ENCODE results near the gene CACNB4.
"Not testable (repeated sequence)": the region's sequence is repeated elsewhere in the genome, so short reads cannot be mapped to it uniquely, and the experiment has no call there.

The CACNB4 gene

DNA sequence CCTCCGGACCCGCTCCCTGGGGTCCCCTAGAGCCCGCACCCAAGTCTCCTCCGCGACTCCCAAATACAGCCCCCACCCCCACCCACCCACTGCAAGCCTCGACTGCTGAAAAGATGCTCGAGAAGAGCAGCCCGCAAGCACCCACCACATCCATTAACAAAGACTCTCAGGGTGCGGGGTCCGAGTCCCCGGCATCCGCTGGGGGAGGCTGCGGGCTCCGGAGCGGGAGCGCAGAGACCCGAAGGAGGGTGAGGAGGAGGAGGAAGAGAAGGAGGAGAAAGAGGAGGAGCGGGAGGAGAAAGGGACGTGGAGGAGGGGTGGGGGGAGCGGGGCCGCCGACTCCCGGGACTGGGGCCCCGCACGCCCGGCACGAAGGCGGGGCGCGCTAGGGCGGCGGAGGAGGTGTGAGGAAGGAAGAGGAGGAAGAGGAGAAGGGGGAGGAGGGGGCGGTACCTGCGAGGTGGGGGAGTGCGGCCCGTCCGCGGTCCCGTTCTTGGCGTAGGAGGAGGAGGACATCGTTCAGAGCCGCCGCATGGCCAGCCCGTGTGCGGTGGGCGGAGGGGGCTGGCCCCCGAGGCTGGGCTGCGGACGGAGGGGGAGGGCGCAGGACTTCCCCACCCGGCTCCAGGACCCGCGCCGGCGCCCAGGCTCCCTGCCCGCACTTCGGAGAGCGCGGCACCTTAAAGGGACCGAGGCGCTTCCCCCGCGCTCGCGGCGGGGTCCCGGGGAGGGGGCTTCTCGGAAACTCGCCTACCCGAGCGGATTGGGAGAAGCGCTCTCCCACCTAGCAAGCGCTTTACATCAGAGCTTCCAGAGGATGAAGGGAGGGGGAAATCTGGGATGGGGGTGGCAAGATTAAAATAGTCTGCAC lies at the start of gene CACNB4:
Gene CACNB4 (minus strand): TSS at position 549 of the 871 bp plus-strand sequence.
- no peak for DNase-seq (ENCODE audit: low read depth in 2 of 2)

DNA sequence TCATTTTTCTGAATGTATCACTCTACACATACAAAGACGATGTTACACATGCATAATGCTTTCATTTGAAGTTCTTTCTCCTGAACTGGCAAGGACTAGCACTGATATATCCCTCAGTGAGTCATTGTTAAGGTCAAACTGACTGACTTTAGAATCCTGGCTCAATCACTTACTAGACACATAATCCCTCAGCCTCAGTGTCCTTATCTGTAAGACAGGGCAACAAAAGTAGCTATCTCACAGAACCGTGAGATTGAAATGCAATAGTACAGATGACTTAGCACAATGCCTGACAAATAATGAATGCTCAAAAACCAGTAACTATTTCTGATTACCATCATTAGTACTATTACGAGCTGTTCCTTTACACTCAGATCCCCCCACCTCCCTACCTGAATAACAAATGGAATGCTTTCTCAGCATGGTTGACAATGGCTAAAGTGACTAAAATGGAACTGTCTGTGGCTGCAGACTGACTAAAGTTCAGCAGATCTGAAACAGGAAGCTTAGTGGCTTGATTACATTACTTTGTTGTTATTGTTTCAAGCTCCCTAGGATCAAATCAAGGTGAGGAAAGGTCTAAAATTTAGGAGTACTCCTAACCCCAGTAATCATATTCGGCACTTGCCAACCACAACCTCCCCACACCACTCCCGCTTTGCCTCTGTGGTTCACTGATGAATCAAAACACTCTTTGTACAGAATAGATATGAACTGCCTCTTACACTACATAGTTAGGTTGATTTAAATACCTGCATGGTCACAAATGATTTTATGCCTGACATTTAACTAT lies 35.8 kb upstream of the CACNB4 start:
- no peak for DNase-seq (ENCODE audit: low read depth in 2 of 2)

DNA sequence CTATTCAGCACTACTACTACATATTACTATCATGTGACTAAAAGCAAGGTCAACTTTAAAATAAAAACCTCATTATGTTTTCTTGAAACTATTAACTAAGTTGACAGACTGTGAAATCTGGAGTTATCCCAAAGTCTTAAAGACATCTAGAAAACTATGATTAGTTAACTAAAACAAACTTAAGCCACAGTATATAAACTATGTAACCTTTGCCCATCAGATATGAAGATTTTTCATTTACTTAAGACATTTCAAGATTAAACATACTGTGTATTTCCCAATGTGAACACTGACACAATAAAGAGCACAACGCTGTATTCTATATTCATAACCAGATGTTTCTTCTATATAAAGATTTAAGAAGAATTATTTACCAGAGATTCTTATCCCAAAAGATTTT lies 33.5 kb upstream of the CACNB4 start:
- no peak for DNase-seq (ENCODE audit: low read depth in 2 of 2)

DNA sequence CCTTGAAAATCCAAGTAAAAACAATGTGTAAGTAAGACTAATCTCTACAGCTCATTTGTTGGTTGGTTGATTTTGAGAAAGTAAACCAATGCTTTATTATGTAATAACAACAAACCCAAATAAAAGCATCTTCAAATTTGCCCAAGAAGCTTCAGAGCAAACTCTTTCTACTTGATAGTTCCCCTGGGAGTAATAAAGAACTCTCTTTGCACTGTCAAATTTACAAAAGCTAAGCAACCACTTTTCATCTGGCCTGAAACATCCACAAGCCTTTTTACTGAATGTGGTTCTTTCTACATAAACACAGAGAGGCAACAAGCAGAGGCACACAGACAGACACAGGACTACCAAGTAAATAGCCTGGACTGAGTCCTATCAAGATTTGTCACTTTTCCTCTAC lies 28.8 kb upstream of the CACNB4 start:
- DNase-seq (ENCODE audit: low read depth in 2 of 2): no peak

DNA sequence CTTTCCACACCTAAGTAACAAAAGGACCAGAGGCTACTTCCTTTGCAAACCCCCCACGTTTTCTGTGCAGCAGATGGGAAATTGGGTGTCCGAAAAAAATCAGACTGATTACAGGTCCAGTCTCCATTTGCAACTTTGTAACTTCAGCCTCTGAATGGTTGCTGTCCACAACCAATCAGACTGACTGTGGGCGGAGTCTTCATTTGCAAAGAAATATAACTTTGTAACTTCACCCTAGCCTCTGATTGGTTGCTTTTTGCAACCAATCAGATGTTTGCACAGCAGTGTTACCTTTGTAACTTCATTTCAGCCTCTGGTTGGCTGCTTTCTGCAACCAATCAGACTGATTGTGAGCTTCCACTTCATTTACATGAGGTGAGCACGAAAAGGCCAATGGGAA lies 27.8 kb upstream of the CACNB4 start:
- no peak for DNase-seq (ENCODE audit: low read depth in 2 of 2)

DNA sequence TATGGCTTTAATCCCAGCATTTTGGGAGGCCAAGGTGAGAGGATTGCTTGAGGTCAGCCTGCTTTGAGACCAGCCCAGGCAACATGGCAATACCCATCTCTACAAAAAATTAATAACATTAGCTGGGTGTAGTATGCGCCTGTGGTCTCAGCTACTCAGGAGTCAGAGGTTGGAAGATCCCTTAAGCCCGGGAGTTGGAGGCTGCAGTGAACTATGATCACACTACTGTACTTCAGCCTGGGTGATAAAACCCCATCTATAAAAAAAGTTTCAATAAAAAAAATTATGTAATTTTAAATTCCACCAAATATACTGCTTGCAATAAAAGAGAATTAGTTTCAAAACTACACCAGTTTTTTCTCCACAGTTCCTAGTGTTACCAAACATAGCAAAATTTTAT lies 23.3 kb upstream of the CACNB4 start:
- no peak for DNase-seq (ENCODE audit: low read depth in 2 of 2)

DNA sequence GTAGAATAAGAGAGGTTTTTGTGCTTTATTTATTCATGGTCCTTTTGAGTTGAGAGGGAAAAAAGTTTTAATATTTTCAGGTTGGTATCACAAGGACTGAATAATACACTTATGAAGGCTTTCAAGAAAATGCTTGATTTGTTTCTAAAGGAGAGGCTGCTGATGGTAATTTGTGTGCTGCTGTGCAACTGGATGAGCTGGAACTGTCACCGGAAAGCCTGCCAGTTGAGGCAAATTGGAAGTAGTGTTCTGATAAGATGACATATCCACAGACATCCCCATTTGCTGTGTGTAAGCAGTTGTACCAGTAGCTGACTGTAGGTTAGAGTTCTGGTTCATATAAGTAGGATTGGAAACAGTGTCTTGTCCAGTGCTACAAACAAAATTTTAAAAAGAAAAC lies 21.6 kb upstream of the CACNB4 start:
- DNase-seq (ENCODE audit: low read depth in 2 of 2): no peak

DNA sequence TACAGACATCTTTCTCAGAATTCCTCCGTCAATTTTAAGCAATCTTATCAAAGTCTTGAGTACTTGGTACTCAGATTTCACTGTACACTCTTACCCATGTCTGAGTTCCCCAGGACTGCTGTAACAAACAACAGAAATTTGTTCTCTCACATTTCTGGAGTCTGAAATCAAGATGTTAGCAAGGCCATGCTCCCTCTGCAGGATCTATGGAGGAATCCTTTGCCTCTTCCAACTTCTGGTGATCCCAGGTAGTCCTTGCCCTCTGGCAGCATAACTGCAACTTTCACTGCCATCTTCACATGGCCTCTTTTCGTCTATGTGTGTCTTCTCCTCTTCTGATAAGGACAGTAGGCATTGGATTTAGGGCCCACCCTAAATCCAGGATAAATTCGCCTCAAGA lies 17.1 kb upstream of the CACNB4 start:
- DNase-seq (ENCODE audit: low read depth in 2 of 2): no peak

DNA sequence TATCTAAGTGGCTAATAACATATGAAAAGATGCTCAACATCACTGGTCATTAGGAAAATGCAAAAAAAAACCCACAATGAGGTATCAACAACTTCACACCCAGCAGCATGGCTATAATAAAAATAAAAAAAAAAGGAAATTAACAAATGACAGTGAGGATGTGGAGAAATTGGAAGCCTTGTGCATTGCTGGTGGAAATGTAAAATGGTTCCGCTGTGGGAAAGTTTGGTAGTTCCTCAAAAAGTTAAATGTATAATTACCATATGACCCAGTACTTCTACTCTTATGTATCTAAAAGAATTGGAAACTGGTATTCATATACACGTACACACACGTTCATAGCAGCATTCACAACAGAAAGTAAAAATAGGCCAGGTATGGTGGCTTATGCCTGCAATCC lies 15.5 kb upstream of the CACNB4 start:
- no peak for DNase-seq (ENCODE audit: low read depth in 2 of 2)

DNA sequence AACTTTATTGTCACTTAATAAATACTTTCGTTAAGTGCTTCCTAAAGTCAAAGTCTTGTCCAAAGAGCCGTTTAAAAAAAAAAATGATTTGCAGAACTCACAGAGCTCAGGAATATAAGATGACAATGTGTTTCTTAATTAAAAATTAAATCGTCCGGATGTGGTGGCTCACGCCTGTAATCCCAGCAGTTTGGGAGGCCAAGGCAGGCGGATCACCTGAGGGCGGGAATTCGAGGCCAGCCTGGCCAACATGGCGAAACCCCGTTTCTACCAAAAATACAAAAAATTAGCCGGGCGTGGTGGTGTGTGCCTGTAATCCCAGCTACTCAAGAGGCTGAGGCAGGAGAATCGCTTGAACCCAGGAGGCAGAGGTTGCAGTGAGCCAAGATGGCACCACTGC lies 8.3 kb upstream of the CACNB4 start:
- not testable (repeated sequence) for DNase-seq (ENCODE audit: low read depth in 2 of 2)

DNA sequence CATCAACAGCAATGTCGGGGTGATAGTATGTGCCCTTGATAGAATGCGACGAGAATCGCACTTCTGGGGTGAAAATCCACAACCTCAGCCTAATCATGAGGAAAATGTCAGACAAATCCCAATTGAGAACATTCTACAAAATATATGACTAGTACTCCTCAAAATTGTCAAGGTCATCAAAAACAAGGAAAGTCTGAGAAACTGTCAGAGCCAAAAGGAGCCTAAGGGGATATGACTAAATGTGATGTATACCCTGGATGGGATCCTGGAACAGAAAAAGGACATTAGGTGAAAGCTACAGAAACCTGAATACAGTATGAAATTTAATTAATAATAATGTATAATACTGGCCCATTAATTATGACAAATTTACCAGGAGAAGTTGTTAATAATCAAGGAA lies 7.6 kb upstream of the CACNB4 start:
- no peak for DNase-seq (ENCODE audit: low read depth in 2 of 2)

DNA sequence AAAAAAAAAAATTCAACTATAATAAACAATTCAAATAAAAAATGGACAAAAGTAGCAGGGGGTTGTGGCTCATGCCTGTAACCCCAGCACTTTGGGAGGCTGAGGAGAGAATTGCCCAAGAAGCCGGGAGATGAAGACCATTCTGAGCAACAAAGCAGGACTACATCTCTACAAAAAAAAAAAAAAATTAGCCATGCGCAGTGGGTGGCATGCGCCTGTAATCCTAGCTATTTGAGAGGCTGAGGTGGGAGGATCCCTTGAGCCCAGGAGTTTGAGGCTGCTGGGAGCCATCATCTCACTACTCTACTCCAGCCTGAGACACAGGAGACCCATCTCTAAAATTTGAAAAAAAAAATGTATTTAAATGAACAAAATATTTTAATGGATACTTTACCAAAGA lies 4.4 kb upstream of the CACNB4 start:
- DNase-seq (ENCODE audit: low read depth in 2 of 2): no peak

DNA sequence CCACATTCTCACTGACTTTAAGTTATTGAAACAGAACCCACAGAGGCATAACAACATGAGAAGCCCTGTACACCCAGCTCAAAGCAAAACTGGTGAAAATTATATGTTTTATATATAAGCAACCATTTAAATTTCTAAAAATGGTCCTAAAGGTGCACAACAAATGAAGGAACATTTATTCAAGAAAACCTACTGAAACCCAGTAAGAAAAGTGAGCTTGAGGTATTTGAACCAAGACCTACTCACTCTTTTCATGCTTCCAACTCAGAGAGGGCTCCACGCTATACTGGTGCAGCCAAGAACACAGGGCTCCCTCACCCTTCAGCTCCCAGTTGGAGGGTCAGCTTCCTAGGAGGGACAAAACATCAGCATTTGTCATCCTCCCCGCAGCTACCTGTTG lies 2.1 kb upstream of the CACNB4 start:
- DNase-seq (ENCODE audit: low read depth in 2 of 2): no peak

DNA sequence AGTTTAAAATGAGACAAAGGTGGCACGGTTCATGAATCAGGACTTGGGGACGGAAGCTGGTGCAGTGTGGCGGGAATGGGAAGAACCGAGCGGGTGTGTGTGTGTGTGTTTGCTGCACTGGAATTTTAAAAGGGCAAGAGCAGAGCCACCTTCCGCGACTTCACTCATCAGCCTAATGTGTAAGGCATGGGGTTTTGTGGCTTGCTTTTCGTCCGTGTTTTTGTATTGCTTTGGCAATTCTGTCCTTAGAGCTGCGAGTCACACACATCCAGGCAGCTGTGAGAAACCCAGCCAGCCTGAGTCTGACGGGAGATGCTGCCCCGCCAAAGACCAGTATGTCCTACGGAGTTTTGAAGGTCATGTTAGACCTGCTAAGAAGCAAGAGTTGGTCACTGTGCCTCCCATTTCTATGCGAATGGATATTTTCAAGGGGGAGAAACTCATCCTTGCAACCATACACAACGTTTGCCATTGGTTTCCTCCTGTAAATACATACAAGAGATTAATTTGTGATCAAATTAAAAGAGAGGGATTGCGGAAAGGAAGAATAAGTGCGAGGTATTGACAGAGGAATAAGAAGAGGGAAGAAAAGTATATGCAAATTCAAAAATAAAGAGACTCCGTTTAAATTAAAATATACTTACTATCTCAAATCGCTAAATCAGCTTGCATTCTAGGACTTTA lies 665 bp upstream of the CACNB4 start:
- no peak for DNase-seq (ENCODE audit: low read depth in 2 of 2)

DNA sequence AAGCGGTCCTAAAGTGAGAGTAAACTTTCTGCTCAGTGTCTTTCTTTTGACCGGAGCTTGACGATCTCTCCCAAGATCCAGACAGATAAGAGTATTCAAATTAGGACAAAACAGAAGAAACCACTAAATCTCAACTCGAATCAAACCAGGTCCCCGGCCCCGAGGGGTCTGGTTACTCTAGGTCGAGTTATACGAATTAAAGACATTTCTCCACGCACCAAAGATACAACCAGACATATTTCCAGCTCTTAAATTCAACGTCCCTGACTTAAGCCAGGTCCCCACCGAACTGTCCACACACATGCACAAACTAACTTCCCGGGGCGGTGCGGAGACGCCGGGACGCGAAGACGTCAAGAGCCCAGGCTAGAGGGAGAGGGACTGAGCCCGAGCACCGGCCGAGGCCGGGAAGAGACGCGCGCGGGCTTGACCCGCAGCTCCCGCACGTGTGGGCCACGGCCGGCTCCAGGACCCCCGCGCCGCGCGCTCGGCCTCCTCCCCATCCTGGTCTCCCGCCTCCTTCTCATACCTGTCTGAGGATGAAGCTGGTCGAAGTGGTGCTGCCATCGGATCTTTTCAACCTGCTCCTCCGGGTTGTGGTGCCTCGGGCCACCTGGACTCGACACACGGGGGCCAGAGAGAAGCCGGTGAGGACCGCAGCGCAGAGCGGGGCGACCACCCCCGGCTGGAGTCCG lies 896 bp downstream of the CACNB4 start:
- DNase-seq (ENCODE audit: low read depth in 2 of 2): no peak

DNA sequence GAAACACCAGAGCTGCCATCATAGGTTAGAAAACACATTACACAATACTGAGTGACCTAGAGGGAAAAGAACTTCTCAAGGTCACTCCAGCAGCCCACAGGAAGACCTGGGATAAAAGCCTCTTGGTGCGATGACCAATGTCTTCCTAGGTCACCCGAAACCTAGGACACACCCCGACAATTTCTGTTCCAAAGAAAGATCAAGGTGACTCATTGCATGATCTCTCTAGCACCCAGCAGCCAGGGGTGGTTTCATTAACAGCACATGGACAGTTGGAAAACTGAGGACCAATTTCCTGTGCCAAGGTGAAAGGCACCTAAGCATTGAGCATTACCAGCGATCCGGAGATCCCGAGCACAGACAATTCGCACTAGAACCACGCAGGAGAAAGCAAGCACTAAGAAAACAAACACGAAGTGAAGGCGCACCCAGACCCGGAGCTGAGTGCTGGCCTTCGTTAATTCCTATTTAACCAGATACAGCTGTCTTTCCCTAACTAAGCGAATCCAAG lies 1.5 kb downstream of the CACNB4 start:
- no peak for DNase-seq (ENCODE audit: low read depth in 2 of 2)

DNA sequence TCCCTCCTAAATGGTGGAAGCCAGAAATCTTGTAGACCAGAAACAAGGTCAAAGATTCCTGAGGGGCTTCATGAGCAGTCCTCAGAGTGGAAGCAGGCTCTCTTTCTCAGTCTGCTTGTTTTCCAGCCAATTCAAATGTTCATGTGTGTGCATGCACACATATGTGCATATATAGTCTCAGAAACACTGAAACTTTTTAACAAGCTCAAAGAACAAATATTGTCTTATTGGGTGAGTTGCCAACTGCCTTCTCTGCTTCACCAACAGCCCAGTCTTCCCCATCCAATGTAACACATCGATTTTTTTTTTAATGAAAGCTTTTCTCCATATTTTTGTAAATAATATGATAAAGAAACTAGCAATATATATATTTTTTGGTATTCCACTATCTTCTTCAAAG lies 3.7 kb downstream of the CACNB4 start:
- no peak for DNase-seq (ENCODE audit: low read depth in 2 of 2)

DNA sequence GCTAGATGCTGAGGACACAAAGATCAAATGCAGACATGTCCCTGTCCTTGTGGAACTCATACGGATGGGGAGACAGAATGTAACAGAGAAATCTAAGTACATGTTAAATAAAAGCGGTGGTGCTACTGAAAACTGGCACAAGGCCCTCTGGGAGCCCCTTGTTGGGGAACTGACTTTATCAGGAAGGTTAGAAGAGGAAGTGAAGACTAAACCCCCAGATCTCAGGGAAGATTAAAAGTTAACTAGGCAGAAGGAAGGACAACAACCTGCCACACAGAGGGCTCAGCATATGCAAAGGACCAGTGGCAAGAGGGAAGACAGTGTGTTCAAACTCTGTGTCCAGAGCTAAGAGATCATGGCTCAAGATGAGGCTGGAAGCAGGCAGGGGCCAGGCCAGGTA lies 4.8 kb downstream of the CACNB4 start:
- no peak for DNase-seq (ENCODE audit: low read depth in 2 of 2)

DNA sequence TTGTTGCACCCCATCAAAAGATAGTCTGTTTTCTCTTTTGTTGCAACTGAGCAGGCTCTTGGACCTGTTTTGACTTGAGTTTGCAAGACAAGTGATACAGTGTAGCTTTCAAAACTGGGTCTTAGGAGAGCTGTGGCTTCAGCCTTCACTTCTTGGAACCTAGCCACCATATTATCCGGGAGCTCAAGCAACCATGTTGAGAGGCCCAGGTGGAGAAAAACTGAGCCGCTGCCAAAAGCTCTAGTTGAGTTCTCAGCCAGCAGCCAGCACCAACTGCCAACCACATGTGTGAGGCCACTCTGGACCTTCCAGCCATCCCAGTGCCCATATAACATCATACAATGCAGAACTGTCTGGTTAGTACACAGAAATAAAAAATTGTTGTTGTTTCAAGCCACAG lies 5.4 kb downstream of the CACNB4 start:
- DNase-seq (ENCODE audit: low read depth in 2 of 2): no peak

DNA sequence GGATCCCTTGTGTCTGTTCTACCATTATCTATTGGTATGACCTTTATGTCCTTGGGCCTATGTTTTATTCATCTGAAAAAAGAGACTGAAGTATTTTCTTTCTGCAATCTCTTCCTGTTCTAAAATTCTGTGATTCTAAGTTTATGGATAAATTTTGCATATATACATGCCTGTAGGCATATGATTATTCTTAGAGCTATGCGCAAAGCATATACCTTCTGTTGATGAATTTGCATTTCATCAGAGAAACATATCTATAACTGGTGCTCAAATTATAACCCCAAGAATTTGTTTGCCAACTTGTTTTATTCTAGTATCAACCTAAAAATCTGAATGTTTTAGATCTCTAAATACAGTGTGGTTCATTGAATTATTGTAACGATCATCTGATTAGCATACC lies 6.7 kb downstream of the CACNB4 start:
- DNase-seq (ENCODE audit: low read depth in 2 of 2): no peak

DNA sequence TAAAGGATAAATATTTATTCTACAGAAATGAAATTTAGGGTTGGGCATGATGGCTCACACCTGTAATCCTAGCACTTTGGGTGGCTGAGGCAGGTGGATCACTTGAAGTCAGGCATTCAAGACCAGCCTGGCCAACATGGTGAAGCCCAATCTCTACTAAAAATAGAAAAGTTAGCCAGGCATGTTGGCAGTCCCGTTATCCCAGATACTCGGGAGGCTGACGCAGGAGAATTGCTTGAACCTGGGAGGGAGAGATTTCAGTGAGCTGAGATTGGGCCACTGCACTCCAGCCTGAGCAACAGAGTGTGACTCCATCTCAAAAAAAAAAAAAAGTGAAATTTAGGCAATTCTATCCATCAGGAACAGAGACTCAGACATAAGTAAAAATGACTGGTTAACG lies 8.1 kb downstream of the CACNB4 start:
- not testable (repeated sequence) for DNase-seq (ENCODE audit: low read depth in 2 of 2)

DNA sequence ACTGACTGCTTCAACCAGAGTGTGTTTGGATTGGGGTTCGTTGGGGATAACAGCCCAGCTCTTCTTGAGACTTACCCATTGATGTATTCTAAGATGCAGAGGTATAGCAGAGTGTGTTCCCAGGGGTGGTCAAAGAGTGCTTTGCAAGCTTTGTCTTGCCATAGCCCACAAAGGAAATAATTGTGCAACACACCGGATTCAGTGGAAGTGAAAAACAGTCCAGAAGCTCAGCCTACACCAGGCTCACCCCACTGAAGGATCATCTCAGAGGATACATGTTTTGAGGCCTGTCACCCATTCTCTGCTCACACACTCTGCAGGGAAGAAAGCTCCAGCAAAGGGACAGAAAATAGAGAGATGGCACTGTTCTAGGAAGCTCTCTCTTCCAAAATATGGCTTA lies 9.6 kb downstream of the CACNB4 start:
- DNase-seq (ENCODE audit: low read depth in 2 of 2): no peak
